OCI-LY1 (cell line): ENCODE results near the gene DUSP5.

ENCODE experiments used
- H2AFZ ChIP-seq: fragments of 200-600 bp; sonication (generic), shearing (Covaris generic); 2 replicates; pipeline ENCODE4 v1.6.0; 2014; ENCODE audit warnings: antibody characterized with exemption, mild to moderate bottlenecking, low read length
- H3F3A ChIP-seq: fragments of 200-600 bp; sonication (generic), shearing (Covaris generic); 2 replicates; pipeline ENCODE4 v1.6.0; 2014; ENCODE audit warnings: mild to moderate bottlenecking, antibody characterized with exemption, low read length, moderate library complexity; ENCODE audit not compliant: insufficient read depth
- H3K27ac ChIP-seq: fragments of 200-600 bp; sonication (generic); 2 replicates; pipeline ENCODE4 v1.5.1; 2014; ENCODE audit warnings: low read length, mixed run types, mild to moderate bottlenecking, low read depth; ENCODE audit not compliant: poor library complexity, severe bottlenecking
- H3K27me3 ChIP-seq: fragments of 200-600 bp; sonication (generic); 2 replicates; pipeline ENCODE4 v1.6.0; 2014; ENCODE audit warnings: antibody characterized with exemption, mild to moderate bottlenecking, low read length, moderate library complexity; ENCODE audit not compliant: insufficient read depth
- H3K36me3 ChIP-seq: fragments of 200-600 bp; sonication (generic); 2 replicates; pipeline ENCODE4 v1.6.1; 2014; ENCODE audit warnings: mild to moderate bottlenecking, antibody characterized with exemption, low read length, moderate library complexity, mixed read lengths; ENCODE audit not compliant: insufficient read depth
- H3K4me1 ChIP-seq: fragments of 200-600 bp; sonication (generic); 2 replicates; pipeline ENCODE4 v1.5.1; 2014; ENCODE audit warnings: mild to moderate bottlenecking, low read length, moderate library complexity; ENCODE audit not compliant: insufficient read depth, severe bottlenecking
- H3K4me2 ChIP-seq: fragments of 200-600 bp; sonication (generic), shearing (Covaris generic); 2 replicates; pipeline ENCODE4 v1.6.1; 2014; ENCODE audit warnings: low read length
- H3K4me3 ChIP-seq: fragments of 200-600 bp; sonication (generic); 2 replicates; pipeline ENCODE4 v1.5.1; 2014; ENCODE audit warnings: low read length, low read depth, mild to moderate bottlenecking, mixed read lengths; ENCODE audit not compliant: poor library complexity, severe bottlenecking
- H3K79me2 ChIP-seq: fragments of 200-600 bp; shearing (Covaris generic); 2 replicates; pipeline ENCODE4 v1.6.1; 2016; ENCODE audit warnings: mixed run types, low read length, mixed read lengths; ENCODE audit not compliant: insufficient read depth
- H3K9ac ChIP-seq: fragments of 200-600 bp; sonication (generic), shearing (Covaris generic); 2 replicates; pipeline ENCODE4 v1.6.1; 2014; ENCODE audit warnings: mild to moderate bottlenecking, low read length, mixed read lengths
- H3K9me2 ChIP-seq: fragments of 200-600 bp; sonication (generic), shearing (Covaris generic); 2 replicates; pipeline ENCODE4 v1.6.1; 2014; ENCODE audit warnings: low read depth, mild to moderate bottlenecking, low read length, mixed read lengths
- H3K9me3 ChIP-seq: fragments of 200-600 bp; shearing (Covaris generic); 2 replicates; pipeline ENCODE4 v1.6.1; 2014; ENCODE audit warnings: low read length, mixed read lengths
- H4K20me1 ChIP-seq: fragments of 200-600 bp; sonication (generic), shearing (Covaris generic); 2 replicates; pipeline ENCODE4 v1.6.0; 2016; ENCODE audit warnings: mild to moderate bottlenecking, low read length; ENCODE audit not compliant: insufficient read depth
- CTCF ChIP-seq: fragments of 200-600 bp; sonication (generic), shearing (Covaris generic); IDR thresholded peaks from 2 replicates; pipeline ENCODE4 v1.5.1; 2017; ENCODE audit warnings: mild to moderate bottlenecking, antibody characterized with exemption, low read length, moderate library complexity, mixed read lengths
- EZH2 ChIP-seq: fragments of 200-600 bp; sonication (generic), shearing (Covaris generic); IDR thresholded peaks from 2 replicates; pipeline ENCODE4 v1.8.0; 2017; ENCODE audit warnings: borderline replicate concordance, mixed run types, mild to moderate bottlenecking, antibody characterized with exemption, low read length, moderate library complexity, mixed read lengths

DUSP5 gene

DNA sequence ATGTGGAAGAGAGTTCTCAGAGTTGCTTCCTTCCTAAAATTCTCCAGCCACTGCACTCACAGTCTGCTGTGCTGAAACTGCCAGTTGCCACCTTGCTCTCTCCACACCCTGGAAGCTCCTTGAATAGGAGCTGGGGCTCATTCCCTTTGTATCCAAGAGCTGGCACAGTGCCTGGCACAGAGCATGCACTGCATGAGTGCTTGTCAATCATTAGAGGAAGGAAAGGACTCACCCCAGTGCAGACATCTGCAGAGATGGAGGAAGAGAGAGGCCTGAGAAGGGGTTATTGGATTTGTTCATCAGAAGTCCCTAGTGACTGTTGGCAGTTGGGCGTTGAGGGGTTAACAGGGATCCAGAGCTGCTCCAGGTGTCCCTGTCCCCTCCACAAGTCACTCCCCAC lies 41.7 kb upstream of the DUSP5 start:
- no peak overlapping the region for H3K4me3 ChIP-seq
- H3K36me3 ChIP-seq, result no peaks in the 10 kb centered on the region
- peak overlapping the region; percentile 13; the same call in 1 of the 2 replicates for H3K4me2 ChIP-seq
- H3K4me1 ChIP-seq, result peaks cover 71% of the 10 kb centered on the region
- no peaks in the 10 kb centered on the region for H3K27me3 ChIP-seq
- no peaks in the 10 kb centered on the region for H3F3A ChIP-seq
- peak overlapping the region; percentile 90 for H3K27ac ChIP-seq
- no peaks in the 10 kb centered on the region for H4K20me1 ChIP-seq
- no peaks in the 10 kb centered on the region for H3K9me3 ChIP-seq
- TF ChIP-seq EZH2 (no peak), CTCF (no peak)
- no peak overlapping the region for H2AFZ ChIP-seq
- H3K9ac ChIP-seq, result no peak overlapping the region; the same call in 1 of the 2 replicates
- no peaks in the 10 kb centered on the region for H3K9me2 ChIP-seq
- H3K79me2 ChIP-seq, result no peaks in the 10 kb centered on the region

DNA sequence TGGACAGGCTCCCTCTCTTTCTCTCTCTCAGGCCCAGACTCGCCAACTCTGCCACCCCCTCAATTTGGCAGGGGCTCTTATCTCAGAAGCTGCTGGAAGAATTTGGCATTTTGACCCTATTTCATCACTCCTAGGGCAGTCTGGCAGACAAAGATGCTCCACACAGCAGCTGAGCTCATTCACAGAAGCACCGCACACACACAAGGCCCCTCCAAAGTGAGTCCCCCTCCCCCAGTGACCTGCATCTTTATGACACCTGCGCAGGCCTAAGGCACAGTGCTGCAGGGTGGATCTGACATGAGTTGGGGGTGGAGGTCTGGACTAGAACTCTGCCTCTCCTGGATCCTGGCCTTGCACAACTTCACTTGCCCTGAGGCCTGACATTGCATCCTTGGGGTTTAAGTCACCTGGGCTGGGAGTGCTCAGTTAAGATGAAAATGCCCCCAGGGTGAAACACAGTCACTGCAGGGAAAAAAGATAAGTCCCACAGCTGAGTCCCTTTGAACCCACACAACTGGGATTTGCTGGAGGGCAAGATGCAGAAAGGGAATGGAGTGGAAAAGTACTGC lies 41.1 kb upstream of the DUSP5 start:
- Histone ChIP-seq H3F3A (no peaks in the 10 kb centered on the region), H3K9me3 (no peaks in the 10 kb centered on the region), H3K36me3 (no peaks in the 10 kb centered on the region), H4K20me1 (no peaks in the 10 kb centered on the region), H3K4me1 (peaks cover 71% of the 10 kb centered on the region), H3K4me2 (peak overlapping the region; percentile 14; the same call in 1 of the 2 replicates), H2AFZ (no peak overlapping the region), H3K27ac (peak overlapping the region; percentile 90), H3K9me2 (no peaks in the 10 kb centered on the region), H3K4me3 (no peak overlapping the region), H3K79me2 (no peaks in the 10 kb centered on the region), H3K27me3 (no peaks in the 10 kb centered on the region), H3K9ac (no peak overlapping the region; the same call in 1 of the 2 replicates)
- TF ChIP-seq EZH2 (no peak), CTCF (no peak)

DNA sequence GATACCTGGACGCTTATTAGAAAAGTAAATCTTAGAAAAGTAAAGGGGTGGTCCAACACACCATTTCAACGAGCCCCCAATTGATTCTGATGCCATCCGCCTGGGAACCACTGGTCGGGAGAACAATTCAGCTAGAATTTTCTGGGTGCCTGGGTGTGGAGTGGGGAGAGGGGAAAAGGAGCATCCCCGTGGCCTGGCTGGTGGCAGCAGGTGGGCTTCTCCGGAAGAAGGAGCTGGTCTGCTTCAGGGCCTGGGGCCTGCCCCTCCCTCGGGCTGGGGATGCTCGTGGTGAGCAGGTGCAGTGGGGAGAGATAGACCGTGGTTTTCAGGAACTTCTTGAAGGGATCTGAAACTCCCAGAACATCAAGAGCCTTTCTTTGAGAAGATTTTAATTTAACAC lies 39.9 kb upstream of the DUSP5 start:
- H3K27me3 ChIP-seq, result no peaks in the 10 kb centered on the region
- no peaks in the 10 kb centered on the region for H3F3A ChIP-seq
- H3K4me3 ChIP-seq, result no peak overlapping the region

More for the DNA sequence above, 39.9 kb upstream of the DUSP5 start:
- H3K4me1 ChIP-seq, result peaks cover 75% of the 10 kb centered on the region
- no peak overlapping the region for H3K9ac ChIP-seq
- no peaks in the 10 kb centered on the region for H3K9me2 ChIP-seq
- H3K79me2 ChIP-seq, result no peaks in the 10 kb centered on the region
- no peaks in the 10 kb centered on the region for H4K20me1 ChIP-seq
- no peak overlapping the region for H2AFZ ChIP-seq
- H3K4me2 ChIP-seq, result peak overlapping the region; percentile 47; the same call in 1 of the 2 replicates
- TF ChIP-seq EZH2 (no peak), CTCF (no peak)
- H3K9me3 ChIP-seq, result no peaks in the 10 kb centered on the region
- H3K36me3 ChIP-seq, result no peaks in the 10 kb centered on the region
- H3K27ac ChIP-seq, result peak overlapping the region; percentile 90
